Mucosa of descending colon (tissue), 3 donors: ENCODE data around the gene STON2. TPM values are rescaled to one million over a fixed set of nuclear protein-coding genes. Genes with fewer than 3 reads are reported as not detected.
"Not testable (repeated sequence)": the region's sequence is repeated elsewhere in the genome, so short reads cannot be mapped to it uniquely, and the experiment has no call there.

Source experiments
- ATAC-seq: fragments of 200-7000 bp; cut with Tn5 transposase; one replicate; pipeline ENCODE4 v1.9.1; 2020; ENCODE audit warnings: mild to moderate bottlenecking, moderate library complexity
- DNase-seq, 3 donors: peaks; one replicate each; pipeline ENCODE4 v3.0.0-alpha.2; 2020
- H3K36me3 ChIP-seq: fragments of 200-600 bp; one replicate; pipeline ENCODE4 v1.8.0; 2021; ENCODE audit warnings: low read depth, mild to moderate bottlenecking
- H3K4me1 ChIP-seq: fragments of 200-600 bp; one replicate; pipeline ENCODE4 v1.8.0; 2021; ENCODE audit warnings: low read depth, mild to moderate bottlenecking
- H3K4me3 ChIP-seq: fragments of 200-600 bp; one replicate; pipeline ENCODE4 v1.8.0; 2021; ENCODE audit warnings: mild to moderate bottlenecking
- H3K9me3 ChIP-seq: fragments of 200-600 bp; one replicate; pipeline ENCODE4 v1.8.0; 2021; ENCODE audit warnings: mild to moderate bottlenecking
- CTCF ChIP-seq: fragments of 200-600 bp; IDR thresholded peaks from one replicate; pipeline ENCODE4 v1.8.0; 2022; ENCODE audit warnings: antibody characterized with exemption, mild to moderate bottlenecking
- intact Hi-C, 2 donors: fragments of 100-400 bp; cut with DNase I in 1 of 2; cut with micrococcal nuclease in 1 of 2; formaldehyde crosslinking; loops; one replicate each; pipeline versions ENCODE4 v1.11.0 to v1.11.1; 2022; cut with DNase I, micrococcal nuclease
- total RNA-seq, 3 donors: library from RNA; stranded (reverse); fragmentation: NEBNext Ultra II Directional in 2 of 3; extraction: Animal tissue kit (Norgen Biotek cat#: 25700) in 2 of 3; gene quantifications; one replicate each; pipeline versions ENCODE4 v1.2.1 to v1.2.4, GENCODE V29; 2021 to 2023
- donor health status: DM: no; HTN: no; CAD: no; lungs with moderate emphysema.
- donor health status: DM: no; HTN: no; CAD: no.
- donor health status: DM: no; HTN: yes; CAD: no.

The STON2 gene
- total RNA-seq, 3 donors from 2014 or later: 17.1 to 31.1 (median 20.7) TPM

GRCh38 chr14:81386290-81386745 is 13.8 kb downstream of the STON2 start:
- Histone ChIP-seq H3K4me1 (no peaks in the 10 kb centered on the region), H3K36me3 (no peaks in the 10 kb centered on the region), H3K9me3 (no peaks in the 10 kb centered on the region), H3K4me3 (no peak overlapping the region)
- no peak for TF ChIP-seq CTCF
- ATAC-seq: no peak
- no peak for DNase-seq
- intact Hi-C loops: no loop called here

GRCh38 chr14:81385886-81386285 is 14.2 kb downstream of the STON2 start:
- ATAC-seq: no peak

GRCh38 chr14:81385419-81385818 is 14.7 kb downstream of the STON2 start:
- no peak for TF ChIP-seq CTCF

More at GRCh38 chr14:81385886-81386285, 14.2 kb downstream of the STON2 start:
- Histone ChIP-seq H3K4me1 (no peaks in the 10 kb centered on the region), H3K9me3 (no peaks in the 10 kb centered on the region), H3K4me3 (no peak overlapping the region), H3K36me3 (no peaks in the 10 kb centered on the region)
- TF ChIP-seq CTCF: no peak
- intact Hi-C loops: no loop called here
- no peak for DNase-seq

GRCh38 chr14:81384900-81385299 is 15.2 kb downstream of the STON2 start:
- no peaks in the 10 kb centered on the region for H3K4me1 ChIP-seq
- no peaks in the 10 kb centered on the region for H3K9me3 ChIP-seq
- intact Hi-C loops: no loop called here
- no peaks in the 10 kb centered on the region for H3K36me3 ChIP-seq
- TF ChIP-seq CTCF: no peak
- no peak overlapping the region for H3K4me3 ChIP-seq
- ATAC-seq: no peak
- DNase-seq: no peak

More at GRCh38 chr14:81385419-81385818, 14.7 kb downstream of the STON2 start:
- Histone ChIP-seq H3K4me3 (no peak overlapping the region), H3K4me1 (no peaks in the 10 kb centered on the region), H3K36me3 (no peaks in the 10 kb centered on the region), H3K9me3 (no peaks in the 10 kb centered on the region)
- DNase-seq (no peak), ATAC-seq (no peak)
- intact Hi-C loops: no loop called here

- TF ChIP-seq CTCF: no peak
These were observed 17.5 kb downstream of the STON2 start for GRCh38 chr14:81382517-81383225.

GRCh38 chr14:81380009-81380408 is 20.1 kb downstream of the STON2 start:
- ATAC-seq, H3K36me3 ChIP-seq: not testable (repeated sequence)

More at GRCh38 chr14:81382517-81383225, 17.5 kb downstream of the STON2 start:
- H3K36me3 ChIP-seq: no peaks in the 10 kb centered on the region
- no peak for DNase-seq
- H3K4me3 ChIP-seq: no peak overlapping the region
- ATAC-seq: no peak
- no peaks in the 10 kb centered on the region for H3K4me1 ChIP-seq
- intact Hi-C loops: no loop called here
- H3K9me3 ChIP-seq: no peaks in the 10 kb centered on the region

More at GRCh38 chr14:81380009-81380408, 20.1 kb downstream of the STON2 start:
- intact Hi-C loops, DNase-seq, H3K9me3 ChIP-seq, H3K4me1 ChIP-seq, H3K4me3 ChIP-seq: not testable (repeated sequence)
